GM18951 (cell line): ENCODE results near the gene COG7.
"Not testable (repeated sequence)": the region's sequence is repeated elsewhere in the genome, so short reads cannot be mapped to it uniquely, and the experiment has no call there.

Source experiments
- POLR2A ChIP-seq: IDR thresholded peaks from 4 replicates; pipeline ENCODE4 v1.6.1; 2011; ENCODE audit warnings: mild to moderate bottlenecking; ENCODE audit not compliant: insufficient read length, insufficient read depth; ENCODE audit errors: extremely low read depth
- in situ Hi-C: fragments of 300-500 bp; cut with MboI; formaldehyde crosslinking; loops from one replicate; pipeline ENCODE4 v1.12.0; 2022; ENCODE audit warnings: low sequenced_read_pairs, mixed read lengths, inconsistent platforms; ENCODE audit not compliant: unreplicated experiment

The COG7 gene

DNA sequence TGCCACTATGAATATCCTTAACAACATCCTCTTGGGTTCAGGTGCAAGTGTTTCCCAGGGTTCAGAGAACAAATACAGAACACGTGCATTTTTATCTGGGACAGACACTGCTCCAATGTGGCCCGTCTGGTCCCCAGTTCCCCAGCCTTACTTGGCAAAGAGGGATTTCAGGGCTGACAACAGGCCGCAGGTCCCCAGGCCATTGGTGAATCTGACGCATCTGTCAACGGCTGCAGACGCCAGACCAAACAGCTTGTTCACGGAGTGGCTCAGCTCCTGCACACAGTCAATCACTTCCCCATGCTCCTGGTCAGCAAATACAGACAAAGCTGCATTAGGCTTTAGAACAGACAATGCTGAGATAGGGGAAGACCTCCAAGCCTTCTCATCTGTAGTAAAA is 36.2 kb downstream of the COG7 start:
- in situ Hi-C loops, result loop anchor here (10.0 kb wide), 1 partner anchor 82 kb away; no protein-coding TSS in a partner anchor

DNA sequence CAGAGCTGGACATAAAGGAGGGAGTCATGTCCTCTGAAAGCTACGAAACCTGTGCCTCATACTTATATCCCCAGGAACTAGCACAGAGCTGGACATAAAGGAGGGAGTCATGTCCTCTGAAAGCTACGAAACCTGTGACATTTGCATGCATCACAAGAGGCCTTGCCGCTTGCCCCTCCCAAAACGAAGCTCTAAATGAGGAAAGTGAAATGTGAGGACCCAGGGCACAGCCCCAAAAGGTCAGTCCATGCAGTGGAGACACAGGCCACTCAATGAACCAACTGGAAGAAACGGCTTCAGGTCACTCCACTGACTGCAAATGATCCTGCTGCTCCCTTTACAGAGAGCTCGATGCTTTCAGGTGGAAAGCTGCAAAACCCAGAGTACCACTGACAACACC is 38.3 kb downstream of the COG7 start:
- in situ Hi-C loops, result loop anchor here (10.0 kb wide), 1 partner anchor 80 kb away; no protein-coding TSS in a partner anchor
- TF ChIP-seq POLR2A, result no peak

More for the DNA sequence above, 36.2 kb downstream of the COG7 start:
- TF ChIP-seq POLR2A, result no peak

DNA sequence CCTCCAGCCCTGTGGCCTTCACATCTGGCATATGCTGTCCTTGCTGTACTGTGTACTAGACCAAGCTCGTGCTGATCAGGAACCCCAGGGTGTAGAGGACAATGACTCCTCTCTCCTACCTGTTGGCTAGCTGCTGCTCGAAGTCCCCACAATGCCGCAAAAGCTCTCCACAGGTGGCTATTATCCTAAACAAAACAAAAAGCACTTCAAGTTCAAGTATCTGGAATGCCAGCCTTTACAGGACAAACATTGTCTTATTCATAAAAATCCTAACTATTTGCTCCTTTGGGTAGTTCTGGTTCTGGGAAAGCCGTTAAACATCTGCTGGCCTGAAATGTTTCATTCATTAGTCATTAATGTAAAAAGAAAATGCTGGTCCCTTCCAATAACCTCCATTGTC is 42.8 kb downstream of the COG7 start:
- no peak for TF ChIP-seq POLR2A

DNA sequence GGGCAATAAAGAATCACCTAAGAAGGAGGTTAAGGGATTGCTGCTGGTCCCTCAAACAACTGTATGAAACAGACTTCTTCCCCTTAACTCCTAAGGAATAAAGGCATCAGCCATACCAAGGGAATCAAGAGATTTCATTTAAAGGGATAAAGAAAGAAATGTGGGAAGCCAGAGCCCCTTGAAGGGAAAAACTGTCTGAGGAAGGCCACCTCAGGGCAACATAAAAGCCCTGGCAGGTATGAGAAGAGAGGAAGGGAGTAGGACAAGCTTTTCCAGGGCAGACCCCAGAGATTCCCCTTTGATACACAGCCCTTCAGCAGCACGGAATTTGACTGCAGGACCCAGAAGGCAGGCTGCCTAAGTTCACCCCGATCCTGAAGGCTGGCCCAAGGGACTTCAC is 43.5 kb downstream of the COG7 start:
- TF ChIP-seq POLR2A, result no peak
- in situ Hi-C loops, result no loop called here

More for the DNA sequence above, 42.8 kb downstream of the COG7 start:
- in situ Hi-C loops, result loop anchor here (10.0 kb wide), 1 partner anchor 75 kb away; no protein-coding TSS in a partner anchor

DNA sequence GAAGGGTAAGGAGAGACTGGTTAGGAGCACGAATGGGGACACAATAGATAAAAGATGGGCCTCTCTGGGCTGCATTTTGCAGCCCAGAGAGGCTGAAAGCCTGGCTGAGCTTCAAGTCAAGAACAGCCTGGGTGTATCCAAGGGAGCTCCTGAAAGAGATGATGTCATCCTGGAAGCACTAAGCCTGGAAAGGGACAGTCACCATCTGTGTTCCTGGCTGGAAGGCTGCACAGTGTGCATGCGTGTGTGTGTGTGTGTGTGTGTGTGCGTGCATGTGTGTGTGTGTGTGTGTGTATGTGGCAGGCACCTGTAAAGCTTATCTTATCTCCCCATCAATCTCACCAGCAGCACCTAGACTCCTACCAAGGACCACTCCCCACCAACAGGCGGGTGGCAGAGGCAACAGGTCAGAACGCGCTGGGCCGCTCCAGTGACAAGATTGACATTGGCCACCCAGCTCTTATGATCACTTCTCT is 44.1 kb downstream of the COG7 start:
- no peak for TF ChIP-seq POLR2A
- in situ Hi-C loops, result no loop called here

DNA sequence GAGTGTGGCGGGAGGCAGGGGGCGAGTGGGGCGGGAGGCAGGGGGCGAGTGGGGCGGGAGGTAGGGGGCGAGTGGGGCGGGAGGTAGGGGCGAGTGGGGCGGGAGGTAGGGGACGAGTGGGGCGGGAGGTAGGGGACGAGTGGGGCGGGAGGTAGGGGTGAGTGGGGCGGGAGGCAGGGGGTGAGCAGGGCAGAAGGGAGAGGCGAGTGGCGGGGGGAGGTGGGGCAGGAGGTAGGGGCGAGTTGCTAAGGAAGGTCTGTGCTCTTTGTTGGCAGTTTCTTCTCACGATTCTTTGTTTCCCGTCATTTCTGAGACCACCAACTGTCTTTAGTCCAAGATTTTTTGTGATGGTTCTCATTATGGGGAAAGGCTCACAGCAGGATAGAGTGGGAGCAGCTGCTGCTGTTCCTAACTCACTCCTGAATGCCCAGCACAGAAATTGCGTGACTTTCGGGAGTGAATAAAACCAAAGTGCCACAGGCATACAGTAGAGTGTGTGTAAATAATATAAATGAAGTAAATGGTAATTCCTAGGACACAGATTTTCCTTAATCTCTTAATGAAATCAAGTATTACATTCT is 44.7 kb downstream of the COG7 start:
- in situ Hi-C loops, result no loop called here
- no peak for TF ChIP-seq POLR2A

DNA sequence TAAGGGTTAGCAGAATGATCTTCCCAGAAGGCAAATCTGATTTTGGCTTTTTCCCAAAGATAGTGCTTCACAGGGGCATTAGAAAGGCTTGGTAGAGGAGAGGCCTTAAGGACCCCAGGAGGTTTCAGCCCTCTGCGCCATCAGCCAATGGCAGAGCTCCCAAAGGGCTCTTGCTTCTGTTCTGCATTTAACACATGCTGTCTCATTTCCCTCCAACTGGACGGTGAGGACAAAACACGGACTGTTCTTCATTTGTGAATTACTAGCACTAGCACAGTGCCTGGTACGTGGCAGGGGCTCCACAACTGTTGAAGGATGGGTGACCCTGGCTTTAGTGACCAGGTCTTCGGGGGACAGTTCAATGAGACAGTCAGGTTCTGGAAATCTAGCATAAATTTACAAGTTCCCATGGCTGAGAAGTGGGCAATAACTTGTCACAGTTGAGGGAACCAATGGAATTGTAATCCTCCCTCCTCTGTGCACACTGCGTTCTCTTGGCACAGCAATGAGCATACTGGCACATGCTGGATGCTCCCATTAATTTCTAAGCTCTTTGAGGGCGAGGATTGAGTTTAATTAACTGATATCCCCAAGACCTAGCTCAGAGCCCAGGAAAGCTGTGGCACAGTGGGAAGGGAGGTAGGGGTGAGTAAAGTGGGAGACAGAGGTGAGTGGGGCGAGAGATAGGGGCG is 45.4 kb downstream of the COG7 start:
- in situ Hi-C loops, result no loop called here
- TF ChIP-seq POLR2A, result no peak

DNA sequence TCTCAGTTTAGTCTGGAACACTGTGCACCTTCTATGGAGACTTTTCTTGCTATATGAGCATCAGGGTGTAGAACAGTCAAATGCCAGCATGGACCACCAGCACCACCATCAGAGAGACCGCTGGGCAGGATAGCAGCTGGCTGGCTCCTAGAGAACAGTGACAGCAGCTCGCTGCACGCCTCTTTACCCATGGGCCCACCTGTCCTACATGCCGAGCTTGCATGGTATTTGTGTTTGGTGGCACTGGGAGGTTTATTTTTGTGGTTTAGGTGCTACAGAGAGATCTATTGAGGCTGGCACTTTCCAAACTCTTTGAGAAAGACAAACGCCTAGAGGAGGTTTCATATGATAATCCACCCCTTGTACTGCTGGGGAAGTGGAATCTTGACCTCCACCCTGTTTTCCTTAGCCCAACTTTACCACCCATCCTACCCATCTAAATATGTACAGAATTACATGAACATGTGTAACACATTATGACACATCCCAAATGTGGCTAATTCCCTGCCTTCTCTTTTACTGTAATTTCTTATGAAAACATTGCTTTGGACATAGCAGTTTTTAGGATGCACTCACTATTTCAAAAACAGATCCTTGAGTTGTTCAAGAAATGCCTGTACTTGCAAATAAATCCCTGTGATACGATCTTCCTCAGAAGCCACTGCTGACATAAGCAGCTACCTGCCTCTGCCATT is 46.3 kb downstream of the COG7 start:
- in situ Hi-C loops, result no loop called here
- TF ChIP-seq POLR2A, result no peak

DNA sequence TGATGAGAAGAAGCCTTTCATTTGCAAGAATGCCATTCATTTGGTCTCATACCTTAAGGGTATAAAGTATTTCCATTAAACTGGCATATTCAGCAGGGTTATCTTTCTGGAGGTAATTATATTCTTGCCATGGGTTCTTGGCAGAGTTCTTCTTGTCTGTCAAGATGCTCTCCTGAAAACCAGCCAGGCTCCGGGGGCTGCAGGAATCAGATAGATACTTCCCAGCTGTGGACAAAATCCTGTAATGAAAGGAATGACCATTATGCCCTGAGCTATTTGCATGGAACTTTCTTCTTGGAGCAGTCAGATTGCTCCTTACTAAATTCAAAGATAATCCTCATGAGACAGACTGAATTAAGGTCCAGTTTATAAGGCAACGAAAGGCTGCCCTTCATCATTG is 47.0 kb downstream of the COG7 start:
- in situ Hi-C loops, result no loop called here
- TF ChIP-seq POLR2A, result no peak

DNA sequence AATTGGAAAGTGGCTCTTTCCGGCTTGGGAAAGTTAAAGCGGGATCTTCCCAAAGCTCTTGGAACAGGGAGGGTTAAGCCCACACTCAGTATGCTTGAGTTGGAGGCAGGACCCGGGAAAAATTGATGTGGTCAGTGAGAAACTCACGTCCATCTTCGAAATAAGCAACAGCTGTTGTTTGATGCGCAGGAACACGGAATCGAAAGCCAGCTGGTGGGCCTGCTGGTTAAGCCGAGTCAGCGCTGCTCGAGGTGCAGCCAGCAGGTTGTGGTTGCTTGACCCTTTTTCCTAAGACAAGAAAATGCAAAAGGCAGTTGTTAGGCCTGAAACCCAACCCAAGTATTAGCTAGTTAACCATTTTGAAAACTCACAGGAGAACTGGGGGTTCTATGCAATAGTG is 49.4 kb downstream of the COG7 start:
- in situ Hi-C loops, result no loop called here
- no peak for TF ChIP-seq POLR2A

DNA sequence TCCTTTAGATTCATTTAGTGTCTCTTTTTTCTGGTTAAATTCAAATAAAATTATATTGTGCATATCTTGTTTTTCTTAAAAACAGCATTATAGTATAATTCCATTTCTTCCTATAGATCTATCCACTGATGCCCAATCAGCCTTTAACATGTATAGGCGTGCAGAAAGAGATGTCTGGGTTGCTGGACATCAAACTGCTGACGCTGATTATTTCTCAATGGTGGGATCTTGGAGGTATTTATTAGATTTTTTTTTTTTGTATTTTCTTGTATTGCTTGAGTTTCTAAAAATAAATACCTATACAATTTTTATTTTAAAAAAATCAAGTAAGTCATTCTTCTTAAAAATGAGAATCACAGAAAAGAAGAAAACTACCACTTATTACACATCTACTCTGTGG is 50.9 kb downstream of the COG7 start:
- in situ Hi-C loops, result no loop called here
- TF ChIP-seq POLR2A, result no peak

DNA sequence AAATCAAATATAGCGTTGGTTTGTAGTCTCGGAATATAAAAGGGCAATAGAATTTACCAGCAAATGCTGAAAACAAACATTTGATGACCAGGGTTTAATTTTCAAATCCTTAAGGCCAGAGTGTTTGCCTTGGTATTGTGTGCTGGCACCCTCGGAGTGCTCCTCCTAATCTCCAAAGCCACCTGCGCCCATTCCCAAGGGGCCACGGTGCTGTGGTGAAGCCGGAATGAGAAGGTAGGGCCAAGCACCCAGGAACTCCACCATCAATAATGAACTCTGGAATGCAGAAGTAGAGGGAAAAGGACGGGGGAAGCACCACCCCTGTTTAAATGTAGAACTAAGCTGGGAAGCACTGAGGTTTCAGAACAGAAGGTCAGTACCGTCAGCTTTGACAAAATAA is 51.9 kb downstream of the COG7 start:
- in situ Hi-C loops, result no loop called here
- TF ChIP-seq POLR2A, result no peak

DNA sequence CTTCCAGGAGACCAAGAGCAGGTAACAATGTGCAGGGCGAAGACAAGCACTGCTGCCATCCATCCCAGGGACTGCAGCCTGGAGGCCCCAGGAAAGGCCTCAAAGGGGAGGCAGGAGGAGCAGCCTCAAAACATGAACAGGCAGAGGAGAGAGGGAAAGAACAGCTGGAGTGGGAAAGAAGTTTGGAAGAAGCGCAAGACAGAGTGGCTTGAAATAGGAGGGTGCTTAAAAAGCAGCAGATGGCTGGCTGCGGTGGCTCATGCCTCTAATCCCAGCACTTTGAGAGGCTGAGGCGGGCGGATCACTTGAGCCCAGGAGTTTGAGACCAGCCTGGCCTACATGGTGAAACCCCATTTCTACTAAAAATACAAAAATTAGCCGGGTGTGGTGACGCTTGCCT is 52.5 kb downstream of the COG7 start:
- in situ Hi-C loops, result not testable (repeated sequence)

DNA sequence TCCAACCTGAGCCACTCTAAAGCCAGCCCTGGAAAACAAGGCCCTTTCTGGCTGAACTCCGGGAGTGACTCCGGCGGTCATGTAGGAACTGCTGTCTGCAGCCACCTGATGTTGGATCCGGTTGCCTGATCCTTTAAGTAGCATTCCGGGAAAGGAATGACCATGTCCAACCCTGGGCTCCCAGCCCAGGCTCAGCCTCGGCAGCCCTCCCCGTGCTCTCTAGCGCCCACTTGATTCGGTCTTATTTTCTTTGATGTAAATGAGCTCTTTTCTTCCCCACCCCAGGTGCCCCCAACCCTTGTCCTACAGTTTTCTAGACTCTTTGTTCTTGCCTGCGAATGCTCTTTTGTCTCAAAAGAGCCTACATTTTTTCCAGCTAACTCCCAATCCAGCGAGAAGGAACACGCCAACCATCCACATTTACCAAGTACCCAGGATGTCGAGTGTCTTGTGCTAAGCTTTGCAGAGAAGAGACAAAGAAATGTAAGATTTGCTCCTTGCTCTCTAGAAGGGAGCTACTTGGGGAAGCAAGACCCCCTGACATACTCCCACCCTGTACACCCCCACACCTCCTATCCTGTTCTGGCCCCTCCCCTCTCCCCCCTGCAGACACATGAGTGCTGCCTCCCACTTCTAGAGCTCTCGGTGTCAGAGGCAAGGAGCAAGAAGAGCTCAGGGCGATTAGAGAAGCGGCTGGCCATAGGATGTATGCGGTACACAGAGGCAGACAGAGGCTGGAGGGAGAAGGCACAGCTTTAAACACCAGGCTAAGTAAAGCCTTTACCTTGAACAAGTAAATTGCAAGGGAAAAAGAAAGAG is 53.8 kb downstream of the COG7 start:
- in situ Hi-C loops, result no loop called here
- TF ChIP-seq POLR2A, result no peak
